ENCODE measurements around the gene RSPO3.

The RSPO3 gene

GRCh38 chr6:127154509-127154908, 36.0 kb downstream of the RSPO3 start:
- Histone ChIP-seq H3K27ac (ENCODE audit: low read depth, low read length) (no peak overlapping the region), H3K27me3 (ENCODE audit: control insufficient read depth, low read length) (peaks cover 8% of the 10 kb centered on the region; the same call in 1 of the 2 replicates), H3K4me1 (ENCODE audit: control insufficient read depth, low read length) (no peaks in the 10 kb centered on the region), H3K36me3 (ENCODE audit: control insufficient read depth, low read length) (no peaks in the 10 kb centered on the region), H3F3A (ENCODE audit: control insufficient read depth, insufficient read depth) (no peaks in the 10 kb centered on the region), H3K9me3 (ENCODE audit: control insufficient read depth, insufficient read depth, low read length) (no peaks in the 10 kb centered on the region), H3K4me2 (ENCODE audit: low read length) (no peak overlapping the region), H3K79me2 (ENCODE audit: control insufficient read depth, low read length) (no peaks in the 10 kb centered on the region), H3K4me3 (ENCODE audit: low read length) (no peak overlapping the region), H3K9me2 (replicated peaks; ENCODE audit: control insufficient read depth, low read length) (no peaks in the 10 kb centered on the region), H4K20me1 (ENCODE audit: control insufficient read depth, insufficient read depth, low read depth, low read length) (no peaks in the 10 kb centered on the region)
- TF ChIP-seq CTCF (IDR thresholded peaks at IDR 0.05; ENCODE audit: low read depth, low read length, poor library complexity, severe bottlenecking) (no peak), EZH2phosphoT487 (IDR thresholded peaks at IDR 0.05; ENCODE audit: borderline replicate concordance, low read length) (no peak)

GRCh38 chr6:127160484-127160883, 42.0 kb downstream of the RSPO3 start:
- H3F3A ChIP-seq (ENCODE audit: control insufficient read depth, insufficient read depth): no peaks in the 10 kb centered on the region
- H4K20me1 ChIP-seq (ENCODE audit: control insufficient read depth, insufficient read depth, low read depth, low read length): no peaks in the 10 kb centered on the region
- no peak for TF ChIP-seq EZH2phosphoT487 (IDR thresholded peaks at IDR 0.05; ENCODE audit: borderline replicate concordance, low read length)
- no peak for TF ChIP-seq CTCF (IDR thresholded peaks at IDR 0.05; ENCODE audit: low read depth, low read length, poor library complexity, severe bottlenecking)
- H3K9me2 ChIP-seq (replicated peaks; ENCODE audit: control insufficient read depth, low read length): no peaks in the 10 kb centered on the region
- no peaks in the 10 kb centered on the region for H3K9me3 ChIP-seq (ENCODE audit: control insufficient read depth, insufficient read depth, low read length)
- H3K4me3 ChIP-seq (ENCODE audit: low read length): no peak overlapping the region
- no peak overlapping the region for H3K4me2 ChIP-seq (ENCODE audit: low read length)
- H3K27ac ChIP-seq (ENCODE audit: low read depth, low read length): no peak overlapping the region
- no peaks in the 10 kb centered on the region for H3K36me3 ChIP-seq (ENCODE audit: control insufficient read depth, low read length)
- no peaks in the 10 kb centered on the region for H3K4me1 ChIP-seq (ENCODE audit: control insufficient read depth, low read length)
- H3K79me2 ChIP-seq (ENCODE audit: control insufficient read depth, low read length): no peaks in the 10 kb centered on the region
- no peaks in the 10 kb centered on the region; the same call in 1 of the 2 replicates for H3K27me3 ChIP-seq (ENCODE audit: control insufficient read depth, low read length)

GRCh38 chr6:127162836-127163235, 44.4 kb downstream of the RSPO3 start:
- no peaks in the 10 kb centered on the region for H3F3A ChIP-seq (ENCODE audit: control insufficient read depth, insufficient read depth)
- H3K27me3 ChIP-seq (ENCODE audit: control insufficient read depth, low read length): no peaks in the 10 kb centered on the region
- H3K9me3 ChIP-seq (ENCODE audit: control insufficient read depth, insufficient read depth, low read length): no peaks in the 10 kb centered on the region
- H3K9me2 ChIP-seq (replicated peaks; ENCODE audit: control insufficient read depth, low read length): no peaks in the 10 kb centered on the region
- H3K4me2 ChIP-seq (ENCODE audit: low read length): no peak overlapping the region
- no peaks in the 10 kb centered on the region for H4K20me1 ChIP-seq (ENCODE audit: control insufficient read depth, insufficient read depth, low read depth, low read length)
- no peak overlapping the region for H3K4me3 ChIP-seq (ENCODE audit: low read length)
- no peaks in the 10 kb centered on the region for H3K79me2 ChIP-seq (ENCODE audit: control insufficient read depth, low read length)
- no peaks in the 10 kb centered on the region for H3K4me1 ChIP-seq (ENCODE audit: control insufficient read depth, low read length)
- TF ChIP-seq EZH2phosphoT487 (IDR thresholded peaks at IDR 0.05; ENCODE audit: borderline replicate concordance, low read length) (no peak), CTCF (IDR thresholded peaks at IDR 0.05; ENCODE audit: low read depth, low read length, poor library complexity, severe bottlenecking) (no peak)
- no peaks in the 10 kb centered on the region for H3K36me3 ChIP-seq (ENCODE audit: control insufficient read depth, low read length)
- H3K27ac ChIP-seq (ENCODE audit: low read depth, low read length): no peak overlapping the region

- Histone ChIP-seq H3K4me1 (ENCODE audit: control insufficient read depth, low read length) (no peaks in the 10 kb centered on the region), H3K9me2 (replicated peaks; ENCODE audit: control insufficient read depth, low read length) (no peaks in the 10 kb centered on the region), H3K4me3 (ENCODE audit: low read length) (no peak overlapping the region), H4K20me1 (ENCODE audit: control insufficient read depth, insufficient read depth, low read depth, low read length) (no peaks in the 10 kb centered on the region), H3K79me2 (ENCODE audit: control insufficient read depth, low read length) (no peaks in the 10 kb centered on the region), H3F3A (ENCODE audit: control insufficient read depth, insufficient read depth) (no peaks in the 10 kb centered on the region), H3K9me3 (ENCODE audit: control insufficient read depth, insufficient read depth, low read length) (no peaks in the 10 kb centered on the region), H3K36me3 (ENCODE audit: control insufficient read depth, low read length) (no peaks in the 10 kb centered on the region), H3K4me2 (ENCODE audit: low read length) (no peak overlapping the region), H3K27ac (ENCODE audit: low read depth, low read length) (no peak overlapping the region), H3K27me3 (ENCODE audit: control insufficient read depth, low read length) (no peaks in the 10 kb centered on the region)
- TF ChIP-seq EZH2phosphoT487 (IDR thresholded peaks at IDR 0.05; ENCODE audit: borderline replicate concordance, low read length) (no peak), CTCF (IDR thresholded peaks at IDR 0.05; ENCODE audit: low read depth, low read length, poor library complexity, severe bottlenecking) (no peak)
Observed at GRCh38 chr6:127164036-127164435, 45.6 kb downstream of the RSPO3 start.

All from DOHH2 (cell line).